Measurements from ENCODE around the gene SLC40A1.

DNA sequence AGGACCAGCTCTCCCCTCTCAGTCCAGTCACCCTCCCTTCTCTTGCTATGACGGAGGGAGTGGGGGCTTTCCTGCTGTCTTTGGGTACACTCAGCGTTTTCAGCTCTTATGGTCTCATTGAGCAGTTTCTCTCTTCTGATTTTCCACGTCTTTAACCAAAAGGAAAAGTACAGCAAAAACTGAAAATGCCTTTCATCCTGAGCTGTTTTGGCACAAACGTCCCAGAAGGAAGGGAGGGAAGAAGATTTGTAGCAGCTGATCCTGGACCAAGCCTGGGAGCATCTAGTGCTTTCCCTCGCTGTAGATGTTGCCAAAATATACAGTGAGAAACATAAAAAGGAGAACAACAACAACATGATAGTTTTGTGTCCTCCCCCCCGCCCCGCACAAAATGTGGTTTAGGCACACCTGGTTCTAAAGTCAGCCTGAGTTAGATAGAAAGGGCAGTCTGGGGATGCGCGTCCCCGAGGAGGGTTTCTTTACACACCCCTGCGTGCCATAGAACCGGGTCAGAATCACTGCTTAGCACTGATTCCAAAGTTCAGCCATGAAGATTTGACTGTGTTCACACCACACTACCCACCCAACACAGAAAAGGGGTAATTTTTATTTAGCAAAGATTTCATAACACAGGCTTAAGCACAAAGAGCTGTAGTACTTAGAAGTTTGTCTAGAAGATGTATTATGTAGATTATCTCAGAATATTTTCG is 53.4 kb downstream of the SLC40A1 start:
- TF ChIP-seq, protein P1, sequence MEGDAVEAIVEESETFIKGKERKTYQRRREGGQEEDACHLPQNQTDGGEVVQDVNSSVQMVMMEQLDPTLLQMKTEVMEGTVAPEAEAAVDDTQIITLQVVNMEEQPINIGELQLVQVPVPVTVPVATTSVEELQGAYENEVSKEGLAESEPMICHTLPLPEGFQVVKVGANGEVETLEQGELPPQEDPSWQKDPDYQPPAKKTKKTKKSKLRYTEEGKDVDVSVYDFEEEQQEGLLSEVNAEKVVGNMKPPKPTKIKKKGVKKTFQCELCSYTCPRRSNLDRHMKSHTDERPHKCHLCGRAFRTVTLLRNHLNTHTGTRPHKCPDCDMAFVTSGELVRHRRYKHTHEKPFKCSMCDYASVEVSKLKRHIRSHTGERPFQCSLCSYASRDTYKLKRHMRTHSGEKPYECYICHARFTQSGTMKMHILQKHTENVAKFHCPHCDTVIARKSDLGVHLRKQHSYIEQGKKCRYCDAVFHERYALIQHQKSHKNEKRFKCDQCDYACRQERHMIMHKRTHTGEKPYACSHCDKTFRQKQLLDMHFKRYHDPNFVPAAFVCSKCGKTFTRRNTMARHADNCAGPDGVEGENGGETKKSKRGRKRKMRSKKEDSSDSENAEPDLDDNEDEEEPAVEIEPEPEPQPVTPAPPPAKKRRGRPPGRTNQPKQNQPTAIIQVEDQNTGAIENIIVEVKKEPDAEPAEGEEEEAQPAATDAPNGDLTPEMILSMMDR (IDR thresholded peaks at IDR 0.05; ENCODE audit: low read depth, low read length, missing input control), result no peak
- TF ChIP-seq, protein P2, sequence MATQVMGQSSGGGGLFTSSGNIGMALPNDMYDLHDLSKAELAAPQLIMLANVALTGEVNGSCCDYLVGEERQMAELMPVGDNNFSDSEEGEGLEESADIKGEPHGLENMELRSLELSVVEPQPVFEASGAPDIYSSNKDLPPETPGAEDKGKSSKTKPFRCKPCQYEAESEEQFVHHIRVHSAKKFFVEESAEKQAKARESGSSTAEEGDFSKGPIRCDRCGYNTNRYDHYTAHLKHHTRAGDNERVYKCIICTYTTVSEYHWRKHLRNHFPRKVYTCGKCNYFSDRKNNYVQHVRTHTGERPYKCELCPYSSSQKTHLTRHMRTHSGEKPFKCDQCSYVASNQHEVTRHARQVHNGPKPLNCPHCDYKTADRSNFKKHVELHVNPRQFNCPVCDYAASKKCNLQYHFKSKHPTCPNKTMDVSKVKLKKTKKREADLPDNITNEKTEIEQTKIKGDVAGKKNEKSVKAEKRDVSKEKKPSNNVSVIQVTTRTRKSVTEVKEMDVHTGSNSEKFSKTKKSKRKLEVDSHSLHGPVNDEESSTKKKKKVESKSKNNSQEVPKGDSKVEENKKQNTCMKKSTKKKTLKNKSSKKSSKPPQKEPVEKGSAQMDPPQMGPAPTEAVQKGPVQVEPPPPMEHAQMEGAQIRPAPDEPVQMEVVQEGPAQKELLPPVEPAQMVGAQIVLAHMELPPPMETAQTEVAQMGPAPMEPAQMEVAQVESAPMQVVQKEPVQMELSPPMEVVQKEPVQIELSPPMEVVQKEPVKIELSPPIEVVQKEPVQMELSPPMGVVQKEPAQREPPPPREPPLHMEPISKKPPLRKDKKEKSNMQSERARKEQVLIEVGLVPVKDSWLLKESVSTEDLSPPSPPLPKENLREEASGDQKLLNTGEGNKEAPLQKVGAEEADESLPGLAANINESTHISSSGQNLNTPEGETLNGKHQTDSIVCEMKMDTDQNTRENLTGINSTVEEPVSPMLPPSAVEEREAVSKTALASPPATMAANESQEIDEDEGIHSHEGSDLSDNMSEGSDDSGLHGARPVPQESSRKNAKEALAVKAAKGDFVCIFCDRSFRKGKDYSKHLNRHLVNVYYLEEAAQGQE (IDR thresholded peaks at IDR 0.05), result no peak
- TF ChIP-seq, protein P3, sequence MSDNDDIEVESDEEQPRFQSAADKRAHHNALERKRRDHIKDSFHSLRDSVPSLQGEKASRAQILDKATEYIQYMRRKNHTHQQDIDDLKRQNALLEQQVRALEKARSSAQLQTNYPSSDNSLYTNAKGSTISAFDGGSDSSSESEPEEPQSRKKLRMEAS (IDR thresholded peaks at IDR 0.05), result no peak
- TF ChIP-seq JUND (IDR thresholded peaks at IDR 0.05) (no peak), FOXA1 (IDR thresholded peaks at IDR 0.05) (no peak), RXRA (IDR thresholded peaks at IDR 0.05) (no peak), TAF1 (conservative IDR thresholded peaks at IDR 0.05) (no peak)
